ENCODE data around the gene DGKB. TPM values are rescaled to one million over a fixed set of nuclear protein-coding genes. Genes with fewer than 3 reads are reported as not detected.

DGKB gene
- polyA plus RNA-seq, 1 donor (not counting 4 experiments of a cell fraction or from before 2014, with no cell fraction given), result 0.01 TPM

- no peaks in the 10 kb centered on the region for H3K36me3 ChIP-seq (ENCODE audit: control insufficient read depth in 2 of 2, extremely low read depth in 1 of 2, insufficient read depth in 2 of 2, low read length in 2 of 2)
- H3K4me3 ChIP-seq (ENCODE audit: control insufficient read depth in 2 of 3, extremely low read depth in 1 of 3, insufficient read depth in 2 of 3, low read depth in 1 of 3, low read length in 3 of 3), result no peak overlapping the region
- no peak overlapping the region for H3K9ac ChIP-seq (ENCODE audit: control insufficient read depth, extremely low read depth, insufficient read depth, low read length)
- no peak overlapping the region for H2AFZ ChIP-seq (ENCODE audit: control insufficient read depth, low read length)
- no peaks in the 10 kb centered on the region for H3K79me2 ChIP-seq (ENCODE audit: control insufficient read depth, insufficient read depth, low read length)
- no peaks in the 10 kb centered on the region for H4K20me1 ChIP-seq (ENCODE audit: control insufficient read depth, extremely low read depth, insufficient read depth, low read length)
- no peaks in the 10 kb centered on the region for H3K4me1 ChIP-seq (ENCODE audit: control insufficient read depth, extremely low read depth, insufficient read depth, low read length)
- no peaks in the 10 kb centered on the region for H3K9me3 ChIP-seq (ENCODE audit: control insufficient read depth, low read depth, low read length)
- H3K27ac ChIP-seq (ENCODE audit: control insufficient read depth, insufficient read depth, low read length), result no peak overlapping the region
- FAIRE-seq (no peak), DNase-seq (ENCODE audit: low read depth, low spot score) (no peak)
- H3K4me2 ChIP-seq (ENCODE audit: control insufficient read depth, extremely low read depth, insufficient read depth, low read depth, low read length), result no peak overlapping the region
- H3K9me1 ChIP-seq (ENCODE audit: control insufficient read depth, extremely low read depth, insufficient read depth, low read length), result no peaks in the 10 kb centered on the region
- no peaks in the 10 kb centered on the region for H3K27me3 ChIP-seq (ENCODE audit: control insufficient read depth, extremely low read depth, insufficient read depth, low read length)
- TF ChIP-seq, protein P1, sequence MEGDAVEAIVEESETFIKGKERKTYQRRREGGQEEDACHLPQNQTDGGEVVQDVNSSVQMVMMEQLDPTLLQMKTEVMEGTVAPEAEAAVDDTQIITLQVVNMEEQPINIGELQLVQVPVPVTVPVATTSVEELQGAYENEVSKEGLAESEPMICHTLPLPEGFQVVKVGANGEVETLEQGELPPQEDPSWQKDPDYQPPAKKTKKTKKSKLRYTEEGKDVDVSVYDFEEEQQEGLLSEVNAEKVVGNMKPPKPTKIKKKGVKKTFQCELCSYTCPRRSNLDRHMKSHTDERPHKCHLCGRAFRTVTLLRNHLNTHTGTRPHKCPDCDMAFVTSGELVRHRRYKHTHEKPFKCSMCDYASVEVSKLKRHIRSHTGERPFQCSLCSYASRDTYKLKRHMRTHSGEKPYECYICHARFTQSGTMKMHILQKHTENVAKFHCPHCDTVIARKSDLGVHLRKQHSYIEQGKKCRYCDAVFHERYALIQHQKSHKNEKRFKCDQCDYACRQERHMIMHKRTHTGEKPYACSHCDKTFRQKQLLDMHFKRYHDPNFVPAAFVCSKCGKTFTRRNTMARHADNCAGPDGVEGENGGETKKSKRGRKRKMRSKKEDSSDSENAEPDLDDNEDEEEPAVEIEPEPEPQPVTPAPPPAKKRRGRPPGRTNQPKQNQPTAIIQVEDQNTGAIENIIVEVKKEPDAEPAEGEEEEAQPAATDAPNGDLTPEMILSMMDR (optimal IDR thresholded peaks at IDR 0.05 in 1 of 3, IDR thresholded peaks at IDR 0.05 in 1 of 3, conservative IDR thresholded peaks at IDR 0.05 in 1 of 3; ENCODE audit: extremely low read depth in 1 of 3, insufficient read depth in 2 of 3, low read length in 3 of 3), result no peak
- TF ChIP-seq EZH2 (IDR thresholded peaks at IDR 0.05; ENCODE audit: low read length), result no peak
- dilution Hi-C loops (cut with MboI; ENCODE audit: extremely low pct_ligation_motif_present, low sequenced_read_pairs), result no loop called here
Measured at GRCh38 chr7:14226126-14226525, 676.4 kb downstream of the DGKB start.

- Histone ChIP-seq H3K9ac (ENCODE audit: control insufficient read depth, extremely low read depth, insufficient read depth, low read length) (no peak overlapping the region), H3K27me3 (ENCODE audit: control insufficient read depth, extremely low read depth, insufficient read depth, low read length) (no peaks in the 10 kb centered on the region), H3K79me2 (ENCODE audit: control insufficient read depth, insufficient read depth, low read length) (no peaks in the 10 kb centered on the region), H3K4me1 (ENCODE audit: control insufficient read depth, extremely low read depth, insufficient read depth, low read length) (no peaks in the 10 kb centered on the region), H3K9me1 (ENCODE audit: control insufficient read depth, extremely low read depth, insufficient read depth, low read length) (no peaks in the 10 kb centered on the region), H3K27ac (ENCODE audit: control insufficient read depth, insufficient read depth, low read length) (no peak overlapping the region), H3K36me3 (ENCODE audit: control insufficient read depth in 2 of 2, extremely low read depth in 1 of 2, insufficient read depth in 2 of 2, low read length in 2 of 2) (no peaks in the 10 kb centered on the region), H3K9me3 (ENCODE audit: control insufficient read depth, low read depth, low read length) (no peaks in the 10 kb centered on the region), H4K20me1 (ENCODE audit: control insufficient read depth, extremely low read depth, insufficient read depth, low read length) (no peaks in the 10 kb centered on the region), H2AFZ (ENCODE audit: control insufficient read depth, low read length) (no peak overlapping the region), H3K4me2 (ENCODE audit: control insufficient read depth, extremely low read depth, insufficient read depth, low read depth, low read length) (no peak overlapping the region), H3K4me3 (ENCODE audit: control insufficient read depth in 2 of 3, extremely low read depth in 1 of 3, insufficient read depth in 2 of 3, low read depth in 1 of 3, low read length in 3 of 3) (no peak overlapping the region)
- no peak for TF ChIP-seq EZH2 (IDR thresholded peaks at IDR 0.05; ENCODE audit: low read length)
- TF ChIP-seq, protein P1 (optimal IDR thresholded peaks at IDR 0.05 in 1 of 3, IDR thresholded peaks at IDR 0.05 in 1 of 3, conservative IDR thresholded peaks at IDR 0.05 in 1 of 3; ENCODE audit: extremely low read depth in 1 of 3, insufficient read depth in 2 of 3, low read length in 3 of 3), result no peak
- no peak for DNase-seq (ENCODE audit: low read depth, low spot score)
- dilution Hi-C loops (cut with MboI; ENCODE audit: extremely low pct_ligation_motif_present, low sequenced_read_pairs), result no loop called here
- FAIRE-seq, result no peak
Measured at GRCh38 chr7:14219125-14219524, 683.4 kb downstream of the DGKB start.

Measured in keratinocyte (primary cell).